Measurements from ENCODE around the gene HYAL2. TPM values are rescaled to one million over a fixed set of nuclear protein-coding genes. Genes with fewer than 3 reads are reported as not detected.

HYAL2 gene
- total and polyA plus RNA-seq, 2 donors from 2014 or later, result 93.2 to 142 TPM

DNA sequence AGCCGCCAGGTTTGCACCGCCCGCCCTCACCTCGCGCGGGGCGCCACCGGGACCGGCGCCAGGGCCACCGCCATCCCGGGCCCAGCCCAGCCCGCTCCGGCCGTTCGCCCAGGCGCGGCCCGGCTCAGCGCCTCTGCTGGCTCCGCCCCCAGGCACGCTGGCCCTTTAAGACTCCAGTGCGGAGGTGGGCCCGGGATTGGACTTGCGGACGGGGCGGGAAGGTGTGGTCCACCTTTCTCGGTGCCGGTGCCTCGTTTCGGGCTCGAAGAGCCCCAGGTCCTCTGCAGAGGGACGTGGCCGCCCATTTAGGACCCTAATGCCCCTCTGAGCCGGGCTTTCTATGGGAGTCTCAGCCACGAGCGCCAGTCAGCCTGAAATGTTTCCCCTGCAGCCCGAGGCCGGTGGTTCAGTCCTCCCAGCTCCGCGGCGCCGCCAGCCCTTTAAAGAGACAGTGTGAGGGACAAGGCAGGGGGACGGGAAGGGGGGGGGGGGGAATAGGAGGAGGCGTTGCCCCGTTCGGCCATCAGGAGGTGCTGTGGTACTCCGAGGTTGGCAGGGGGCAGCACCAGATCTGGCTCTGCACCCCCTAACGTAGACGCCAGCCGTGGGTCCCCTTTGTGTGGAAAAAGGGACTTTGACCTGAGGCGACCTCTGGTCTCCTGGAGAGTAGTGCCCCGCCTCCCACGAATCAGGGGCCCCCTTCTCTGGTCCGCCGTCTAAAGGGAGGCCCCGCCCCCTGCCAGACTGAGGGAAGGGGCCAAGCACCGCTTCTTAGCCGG lies 1.0 kb downstream of the HYAL2 start:
- no peak for FAIRE-seq
- H3K4me1 ChIP-seq (ENCODE audit: control insufficient read depth in 2 of 3, insufficient read depth in 2 of 3, low read depth in 1 of 3, low read length in 3 of 3), result peaks cover 3 to 52% (median 30%) of the 10 kb centered on the region in 3 donors
- intact Hi-C loops (cut with DNase I), result no loop called here

DNA sequence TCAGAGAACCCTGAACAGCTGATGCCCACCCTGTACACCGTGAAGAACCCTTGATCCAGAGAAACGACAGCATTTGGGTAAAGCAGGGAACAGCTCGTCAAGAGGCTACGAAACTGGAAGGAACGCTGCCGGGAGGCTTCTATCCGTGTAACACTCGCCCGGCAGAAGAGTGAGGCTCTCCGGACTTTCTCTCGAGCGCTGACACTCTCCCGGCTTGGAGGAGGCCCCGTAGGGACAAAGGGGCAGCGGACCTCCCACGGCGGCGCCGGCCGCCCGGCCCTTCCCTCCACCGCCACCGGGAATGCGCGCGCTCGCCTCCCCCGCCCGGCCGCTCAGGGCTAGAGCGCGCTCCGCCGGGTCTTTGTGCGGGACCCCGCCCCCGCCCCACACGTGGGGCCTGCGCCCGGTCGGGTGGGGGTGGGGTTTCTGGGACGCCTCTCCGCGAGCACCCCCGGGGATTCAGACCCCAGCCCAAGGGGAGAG lies 1.7 kb downstream of the HYAL2 start:
- Histone ChIP-seq H3K27ac (ENCODE audit: low read depth in 2 of 2, low read length in 2 of 2) (peak overlapping the region; percentile 97 to 99), H3K27me3 (ENCODE audit: control insufficient read depth, insufficient read depth, low read length) (no peaks in the 10 kb centered on the region), H3K9me3 (ENCODE audit: control insufficient read depth in 2 of 3, insufficient read depth in 1 of 3, low read length in 3 of 3) (no peaks in the 10 kb centered on the region), H3K36me3 (ENCODE audit: control insufficient read depth in 2 of 3, insufficient read depth in 3 of 3, low read length in 3 of 3) (peaks cover 6 to 26% (median 17%) of the 10 kb centered on the region in 3 donors), H3K4me1 (ENCODE audit: control insufficient read depth in 2 of 3, insufficient read depth in 2 of 3, low read depth in 1 of 3, low read length in 3 of 3) (peaks cover 3 to 52% (median 30%) of the 10 kb centered on the region in 3 donors), H3K9ac (ENCODE audit: low read length in 3 of 3) (peak overlapping the region; percentile 77 to 99 (median 77)), H3K4me3 (ENCODE audit: low read length in 3 of 3) (peak overlapping the region; percentile 79 to 98 (median 97))
- intact Hi-C loops (cut with DNase I), result no loop called here
- peak; percentile 88 to 96 (median 93) for DNase-seq
- no peak for FAIRE-seq
- TF ChIP-seq, protein P1, sequence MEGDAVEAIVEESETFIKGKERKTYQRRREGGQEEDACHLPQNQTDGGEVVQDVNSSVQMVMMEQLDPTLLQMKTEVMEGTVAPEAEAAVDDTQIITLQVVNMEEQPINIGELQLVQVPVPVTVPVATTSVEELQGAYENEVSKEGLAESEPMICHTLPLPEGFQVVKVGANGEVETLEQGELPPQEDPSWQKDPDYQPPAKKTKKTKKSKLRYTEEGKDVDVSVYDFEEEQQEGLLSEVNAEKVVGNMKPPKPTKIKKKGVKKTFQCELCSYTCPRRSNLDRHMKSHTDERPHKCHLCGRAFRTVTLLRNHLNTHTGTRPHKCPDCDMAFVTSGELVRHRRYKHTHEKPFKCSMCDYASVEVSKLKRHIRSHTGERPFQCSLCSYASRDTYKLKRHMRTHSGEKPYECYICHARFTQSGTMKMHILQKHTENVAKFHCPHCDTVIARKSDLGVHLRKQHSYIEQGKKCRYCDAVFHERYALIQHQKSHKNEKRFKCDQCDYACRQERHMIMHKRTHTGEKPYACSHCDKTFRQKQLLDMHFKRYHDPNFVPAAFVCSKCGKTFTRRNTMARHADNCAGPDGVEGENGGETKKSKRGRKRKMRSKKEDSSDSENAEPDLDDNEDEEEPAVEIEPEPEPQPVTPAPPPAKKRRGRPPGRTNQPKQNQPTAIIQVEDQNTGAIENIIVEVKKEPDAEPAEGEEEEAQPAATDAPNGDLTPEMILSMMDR (IDR thresholded peaks at IDR 0.05; ENCODE audit: borderline replicate concordance, extremely low read depth, insufficient read depth), result no peak

More for the DNA sequence above, 1.0 kb downstream of the HYAL2 start:
- Histone ChIP-seq H3K9ac (ENCODE audit: low read length in 3 of 3) (peak overlapping the region; percentile 51 to 99 (median 81)), H3K36me3 (ENCODE audit: control insufficient read depth in 2 of 3, insufficient read depth in 3 of 3, low read length in 3 of 3) (peaks cover 6 to 29% (median 17%) of the 10 kb centered on the region in 3 donors), H3K27me3 (ENCODE audit: control insufficient read depth, insufficient read depth, low read length) (no peaks in the 10 kb centered on the region), H3K27ac (ENCODE audit: low read depth in 2 of 2, low read length in 2 of 2) (peak overlapping the region; percentile 97 to 99), H3K9me3 (ENCODE audit: control insufficient read depth in 2 of 3, insufficient read depth in 1 of 3, low read length in 3 of 3) (no peaks in the 10 kb centered on the region), H3K4me3 (ENCODE audit: low read length in 3 of 3) (peak overlapping the region; percentile 71 to 98 (median 78))
- TF ChIP-seq, protein P1 (IDR thresholded peaks at IDR 0.05; ENCODE audit: borderline replicate concordance, extremely low read depth, insufficient read depth), result no peak
- DNase-seq, result peak; percentile 94 to 97 (median 96)

DNA sequence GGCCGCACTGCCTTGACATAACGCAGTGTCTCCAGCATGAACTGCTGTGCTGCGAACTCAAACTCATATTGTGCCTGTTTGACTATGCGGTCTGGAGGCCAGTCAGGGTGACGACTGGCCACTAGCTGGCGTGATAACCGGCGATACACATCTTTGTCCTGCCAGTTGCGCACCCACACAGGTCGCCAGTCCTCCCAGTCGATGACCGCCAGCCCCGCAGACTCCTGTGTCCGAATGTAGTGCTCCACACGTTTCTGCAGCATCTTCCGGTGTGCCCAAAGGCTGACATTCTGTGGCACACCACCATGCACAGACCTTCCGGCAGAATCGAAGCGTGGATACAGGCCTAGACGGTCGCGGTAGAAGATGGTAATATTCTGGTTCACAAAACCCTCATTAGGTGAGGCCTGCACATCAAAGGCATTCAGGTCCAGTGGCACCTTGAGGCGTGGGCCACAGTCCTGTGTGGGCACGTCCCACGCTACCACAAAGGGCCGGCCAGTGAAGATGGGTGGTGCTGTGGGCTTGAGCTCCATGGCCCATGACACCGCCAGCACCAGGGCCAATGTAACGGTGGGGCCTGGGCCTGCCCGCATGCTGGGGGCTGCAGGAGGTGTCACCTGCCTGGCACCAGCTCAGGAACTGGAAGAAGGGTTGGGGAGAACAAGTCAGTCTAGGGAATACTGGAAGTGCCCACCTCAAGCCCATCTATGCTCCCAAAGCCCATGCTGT lies 2.5 kb downstream of the HYAL2 start:
- Histone ChIP-seq H3K9me3 (ENCODE audit: control insufficient read depth in 2 of 3, insufficient read depth in 1 of 3, low read length in 3 of 3) (no peaks in the 10 kb centered on the region), H3K4me3 (ENCODE audit: low read length in 3 of 3) (peak overlapping the region; percentile 79 to 98 (median 97)), H3K9ac (ENCODE audit: low read length in 3 of 3) (peak overlapping the region; percentile 77 to 99 (median 77)), H3K4me1 (ENCODE audit: control insufficient read depth in 2 of 3, insufficient read depth in 2 of 3, low read depth in 1 of 3, low read length in 3 of 3) (peaks cover 3 to 52% (median 30%) of the 10 kb centered on the region in 3 donors), H3K27ac (ENCODE audit: low read depth in 2 of 2, low read length in 2 of 2) (peak overlapping the region in 1 of 2 donors; percentile 99), H3K27me3 (ENCODE audit: control insufficient read depth, insufficient read depth, low read length) (no peaks in the 10 kb centered on the region), H3K36me3 (ENCODE audit: control insufficient read depth in 2 of 3, insufficient read depth in 3 of 3, low read length in 3 of 3) (peaks cover 6 to 21% (median 14%) of the 10 kb centered on the region in 3 donors)
- TF ChIP-seq, protein P1 (IDR thresholded peaks at IDR 0.05; ENCODE audit: borderline replicate concordance, extremely low read depth, insufficient read depth), result no peak
- intact Hi-C loops (cut with DNase I), result no loop called here
- FAIRE-seq (no peak), DNase-seq (peak in 2 of 5 donors; percentile 64 to 80)
